ENCODE data around the gene GTF2F1.

DNA sequence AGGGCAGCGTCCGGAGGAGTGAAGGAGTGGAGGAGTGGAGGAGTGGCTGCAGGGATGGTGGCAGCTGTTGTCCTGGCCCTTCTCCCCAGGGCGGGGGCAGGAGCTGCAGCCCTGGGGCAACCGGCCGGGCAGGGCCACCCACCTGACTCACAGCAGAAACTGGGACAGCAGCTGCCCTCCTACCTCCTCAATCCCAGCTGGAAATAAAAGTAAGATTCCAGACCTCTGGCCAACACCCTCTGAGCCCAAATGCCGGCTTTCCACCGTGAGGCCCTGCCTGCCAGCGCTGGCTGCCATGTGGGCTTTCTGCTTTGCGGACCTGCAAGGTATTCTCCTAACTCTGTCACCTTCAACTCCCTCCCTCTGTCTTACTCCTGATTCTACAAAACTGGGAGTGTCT, 35.0 kb downstream of the GTF2F1 start:
- TF ChIP-seq, protein P1, sequence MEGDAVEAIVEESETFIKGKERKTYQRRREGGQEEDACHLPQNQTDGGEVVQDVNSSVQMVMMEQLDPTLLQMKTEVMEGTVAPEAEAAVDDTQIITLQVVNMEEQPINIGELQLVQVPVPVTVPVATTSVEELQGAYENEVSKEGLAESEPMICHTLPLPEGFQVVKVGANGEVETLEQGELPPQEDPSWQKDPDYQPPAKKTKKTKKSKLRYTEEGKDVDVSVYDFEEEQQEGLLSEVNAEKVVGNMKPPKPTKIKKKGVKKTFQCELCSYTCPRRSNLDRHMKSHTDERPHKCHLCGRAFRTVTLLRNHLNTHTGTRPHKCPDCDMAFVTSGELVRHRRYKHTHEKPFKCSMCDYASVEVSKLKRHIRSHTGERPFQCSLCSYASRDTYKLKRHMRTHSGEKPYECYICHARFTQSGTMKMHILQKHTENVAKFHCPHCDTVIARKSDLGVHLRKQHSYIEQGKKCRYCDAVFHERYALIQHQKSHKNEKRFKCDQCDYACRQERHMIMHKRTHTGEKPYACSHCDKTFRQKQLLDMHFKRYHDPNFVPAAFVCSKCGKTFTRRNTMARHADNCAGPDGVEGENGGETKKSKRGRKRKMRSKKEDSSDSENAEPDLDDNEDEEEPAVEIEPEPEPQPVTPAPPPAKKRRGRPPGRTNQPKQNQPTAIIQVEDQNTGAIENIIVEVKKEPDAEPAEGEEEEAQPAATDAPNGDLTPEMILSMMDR (IDR thresholded peaks at IDR 0.05) = no peak
- TF ChIP-seq POLR2A (IDR thresholded peaks at IDR 0.05) = no peak
- TF ChIP-seq POLR2AphosphoS5 (IDR thresholded peaks at IDR 0.05) = no peak

Data from breast epithelium (tissue), 3 donors.